Measurements from ENCODE around the gene VPS16. TPM values are rescaled to one million over a fixed set of nuclear protein-coding genes. Genes with fewer than 3 reads are reported as not detected.
"Not testable (repeated sequence)": the region's sequence is repeated elsewhere in the genome, so short reads cannot be mapped to it uniquely, and the experiment has no call there.

VPS16 gene
- total RNA-seq, 1 donor: 32.0 TPM

DNA sequence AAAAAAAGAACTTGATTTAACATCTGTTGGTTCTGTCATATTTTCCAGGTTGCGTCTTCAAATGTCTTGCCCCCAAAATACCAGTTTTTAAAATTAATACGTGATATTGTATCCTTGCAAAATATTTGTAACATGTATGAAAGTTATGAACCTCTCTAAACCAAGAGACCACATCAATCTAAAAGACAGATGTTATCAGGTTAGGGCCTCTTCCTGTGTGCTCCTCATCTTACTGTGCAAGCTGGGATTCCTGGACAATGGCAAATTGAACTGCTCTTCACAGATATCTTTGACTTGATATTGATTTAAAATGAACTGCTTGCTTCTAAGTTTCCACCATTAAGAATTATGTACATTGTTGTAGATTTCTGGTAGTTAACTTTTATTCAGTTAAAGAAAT, 14.8 kb upstream of the VPS16 start:
- DNase-seq (ENCODE audit: low read depth): no peak
- TF ChIP-seq, protein P1, sequence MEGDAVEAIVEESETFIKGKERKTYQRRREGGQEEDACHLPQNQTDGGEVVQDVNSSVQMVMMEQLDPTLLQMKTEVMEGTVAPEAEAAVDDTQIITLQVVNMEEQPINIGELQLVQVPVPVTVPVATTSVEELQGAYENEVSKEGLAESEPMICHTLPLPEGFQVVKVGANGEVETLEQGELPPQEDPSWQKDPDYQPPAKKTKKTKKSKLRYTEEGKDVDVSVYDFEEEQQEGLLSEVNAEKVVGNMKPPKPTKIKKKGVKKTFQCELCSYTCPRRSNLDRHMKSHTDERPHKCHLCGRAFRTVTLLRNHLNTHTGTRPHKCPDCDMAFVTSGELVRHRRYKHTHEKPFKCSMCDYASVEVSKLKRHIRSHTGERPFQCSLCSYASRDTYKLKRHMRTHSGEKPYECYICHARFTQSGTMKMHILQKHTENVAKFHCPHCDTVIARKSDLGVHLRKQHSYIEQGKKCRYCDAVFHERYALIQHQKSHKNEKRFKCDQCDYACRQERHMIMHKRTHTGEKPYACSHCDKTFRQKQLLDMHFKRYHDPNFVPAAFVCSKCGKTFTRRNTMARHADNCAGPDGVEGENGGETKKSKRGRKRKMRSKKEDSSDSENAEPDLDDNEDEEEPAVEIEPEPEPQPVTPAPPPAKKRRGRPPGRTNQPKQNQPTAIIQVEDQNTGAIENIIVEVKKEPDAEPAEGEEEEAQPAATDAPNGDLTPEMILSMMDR (IDR thresholded peaks at IDR 0.05; ENCODE audit: insufficient read depth, low read length): no peak
- H3K4me3 ChIP-seq (ENCODE audit: low read depth, low read length): no peak overlapping the region

DNA sequence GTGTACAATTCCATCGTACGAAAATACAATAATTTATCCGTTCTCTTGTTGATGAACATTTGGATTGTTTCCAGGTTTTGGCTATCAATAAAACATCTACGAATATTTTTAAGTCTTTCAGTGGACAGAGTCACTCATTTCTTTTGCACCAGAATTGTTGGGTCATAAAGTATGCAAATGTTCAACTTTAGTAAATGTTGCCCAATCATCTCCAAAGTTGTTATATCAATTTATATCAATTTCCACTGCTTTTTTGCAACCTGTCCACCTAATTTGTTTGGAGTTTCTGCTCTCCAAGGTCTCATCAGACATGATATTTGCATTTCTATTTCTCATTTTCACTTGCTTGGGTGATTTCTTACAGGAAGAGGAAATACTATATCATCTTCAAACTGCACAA, 13.9 kb upstream of the VPS16 start:
- no peak overlapping the region for H3K4me3 ChIP-seq (ENCODE audit: low read depth, low read length)
- TF ChIP-seq, protein P1 (IDR thresholded peaks at IDR 0.05; ENCODE audit: insufficient read depth, low read length): no peak
- no peak for DNase-seq (ENCODE audit: low read depth)

DNA sequence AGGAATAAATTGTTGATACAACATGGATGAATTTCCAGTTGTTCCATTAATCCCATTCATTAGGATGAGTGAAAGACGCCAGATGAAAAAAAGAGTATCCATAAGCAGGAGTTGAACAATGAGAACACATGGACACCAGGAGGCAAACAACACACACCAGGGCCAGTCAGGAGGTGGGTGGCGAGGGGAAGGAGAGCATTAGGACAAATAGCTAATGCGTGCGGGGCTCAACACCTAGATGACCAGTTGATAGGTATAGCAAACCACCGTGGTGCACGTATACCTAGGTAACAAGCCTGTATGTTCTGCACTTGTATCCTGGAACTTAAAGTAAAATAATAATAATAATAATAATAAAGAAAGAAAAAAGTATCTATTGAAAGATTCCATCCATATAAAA, 11.2 kb upstream of the VPS16 start:
- no peak for DNase-seq (ENCODE audit: low read depth)
- H3K4me3 ChIP-seq (ENCODE audit: low read depth, low read length): no peak overlapping the region
- TF ChIP-seq, protein P1 (IDR thresholded peaks at IDR 0.05; ENCODE audit: insufficient read depth, low read length): no peak

DNA sequence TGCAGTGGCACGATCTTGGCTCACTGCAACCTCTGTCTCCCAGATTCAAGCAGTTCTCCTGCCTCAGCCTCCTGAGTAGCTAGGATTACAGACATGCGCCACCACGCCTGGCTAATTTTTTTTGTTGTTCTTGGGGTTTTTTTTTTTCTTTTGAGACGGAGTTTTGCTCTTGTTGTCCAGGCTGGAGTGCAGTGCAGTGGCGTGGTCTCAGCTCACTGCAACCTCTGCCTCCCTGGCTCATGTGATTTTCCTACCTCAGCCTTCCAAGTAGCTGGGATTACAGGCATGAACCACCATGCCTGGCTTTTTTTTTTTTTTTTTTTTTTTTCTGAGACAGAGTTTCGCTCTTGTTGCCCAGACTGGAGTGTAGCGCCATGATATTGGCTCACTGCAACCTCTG, 9.3 kb upstream of the VPS16 start:
- H3K4me3 ChIP-seq (ENCODE audit: low read depth, low read length); DNase-seq (ENCODE audit: low read depth): not testable (repeated sequence)

DNA sequence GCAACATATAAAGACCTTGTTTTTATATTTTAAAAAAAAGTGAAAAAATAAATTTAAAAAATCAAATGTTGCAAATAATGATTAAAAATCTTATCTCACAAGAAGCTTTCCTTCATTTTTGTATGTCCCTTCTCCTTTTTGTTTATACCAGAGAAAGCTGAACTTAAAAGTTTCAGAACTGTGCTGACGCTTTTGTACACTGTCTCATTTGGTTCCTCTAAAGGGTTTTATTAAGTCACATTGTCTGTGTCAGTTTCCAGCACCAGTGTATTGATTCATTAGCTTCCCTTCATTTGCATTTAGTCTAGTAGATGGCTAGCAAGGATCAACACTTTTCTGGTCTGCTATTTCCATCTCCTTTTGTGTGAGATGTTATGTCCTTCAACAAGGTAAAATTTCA, 6.8 kb upstream of the VPS16 start:
- DNase-seq (ENCODE audit: low read depth): no peak
- TF ChIP-seq, protein P1 (IDR thresholded peaks at IDR 0.05; ENCODE audit: insufficient read depth, low read length): no peak
- H3K4me3 ChIP-seq (ENCODE audit: low read depth, low read length): no peak overlapping the region

DNA sequence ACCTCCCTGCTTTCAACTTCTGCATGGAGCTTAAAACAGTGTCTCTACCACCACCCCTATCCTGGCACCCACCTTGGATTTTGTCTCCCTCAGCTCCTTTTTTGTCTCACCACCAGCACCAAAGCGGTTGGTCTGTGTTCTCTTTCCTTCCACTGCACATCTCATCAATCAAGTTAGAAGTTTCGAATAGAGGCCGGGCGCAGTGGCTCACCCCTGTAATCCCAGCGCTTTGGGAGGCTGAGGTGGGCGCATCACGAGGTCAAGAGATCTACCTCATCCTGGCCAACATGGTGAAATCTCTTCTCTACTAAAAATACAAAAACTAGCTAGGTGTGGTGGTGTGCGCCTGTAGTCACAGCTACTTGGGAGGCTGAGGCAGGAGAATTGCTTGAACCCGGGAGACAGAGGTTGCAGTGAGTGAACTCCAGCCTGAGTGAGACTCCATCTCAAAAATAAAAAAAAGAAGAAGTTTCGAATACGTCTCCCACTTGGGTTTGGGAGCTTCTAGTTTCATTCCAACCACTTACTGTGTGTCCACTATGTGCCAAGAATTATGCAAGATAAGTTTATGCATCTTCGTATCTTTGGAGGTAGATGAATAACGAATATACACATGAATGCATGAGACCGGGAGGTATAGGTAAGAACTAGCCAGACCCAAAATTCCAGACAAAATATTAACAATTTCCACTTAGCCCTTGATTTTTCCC, 6.0 kb upstream of the VPS16 start:
- no peak for DNase-seq (ENCODE audit: low read depth)
- TF ChIP-seq, protein P1 (IDR thresholded peaks at IDR 0.05; ENCODE audit: insufficient read depth, low read length): no peak
- no peak overlapping the region for H3K4me3 ChIP-seq (ENCODE audit: low read depth, low read length)

DNA sequence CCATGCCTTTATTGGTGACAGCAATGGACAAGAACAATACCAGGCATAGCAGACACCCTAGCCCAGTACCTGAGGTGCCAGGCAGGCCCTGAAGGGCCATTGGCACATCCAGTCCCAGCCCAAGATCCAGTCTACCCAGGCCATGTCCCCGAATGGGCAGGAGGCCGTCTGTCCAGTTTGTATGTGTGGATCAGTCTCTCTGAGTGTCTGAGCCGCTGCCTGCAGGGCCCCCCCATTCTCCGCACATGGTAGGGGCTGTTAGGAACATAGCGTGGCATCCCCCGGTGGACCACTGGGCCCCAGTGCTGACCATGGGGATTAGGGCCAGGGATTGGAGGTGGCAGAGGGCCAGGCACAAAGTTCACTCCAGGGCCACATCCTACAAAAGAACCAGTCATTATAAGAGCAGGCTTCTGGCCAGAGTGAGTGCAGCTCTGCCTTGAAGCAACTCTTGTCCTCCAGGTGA, 5.2 kb upstream of the VPS16 start:
- no peak for DNase-seq (ENCODE audit: low read depth)
- H3K4me3 ChIP-seq (ENCODE audit: low read depth, low read length): no peak overlapping the region
- TF ChIP-seq, protein P1 (IDR thresholded peaks at IDR 0.05; ENCODE audit: insufficient read depth, low read length): no peak
